ENCODE measurements around the gene EDIL3. TPM values are rescaled to one million over a fixed set of nuclear protein-coding genes. Genes with fewer than 3 reads are reported as not detected.

Gene EDIL3
- total and polyA plus RNA-seq, 9 of the 15 experiments (the other 6 are each of a cell fraction or from before 2014, with no cell fraction given): 0.09 TPM; not detected in 8

- no peak overlapping the region for H3K4me2 ChIP-seq (ENCODE audit: insufficient read depth, low read length)
- CTCF ChIA-PET (ENCODE audit: low intra/inter-chr PET ratio): no interaction called here
- ATAC-seq (no peak), FAIRE-seq (no peak), DNase-seq (ENCODE audit: extremely low read depth in 1 of 4, low spot score in 3 of 4) (no peak)
- intact Hi-C loops (cut with micrococcal nuclease) (no loop called here), in situ Hi-C loops (cut with MboI) (no loop called here)
- no peaks in the 10 kb centered on the region for H3K27me3 ChIP-seq (ENCODE audit: control insufficient read depth in 2 of 2, insufficient read depth in 2 of 2, low read length in 2 of 2)
- H3K9me3 ChIP-seq (replicated peaks; ENCODE audit: control insufficient read depth, insufficient read depth, low read depth, low read length): no peaks in the 10 kb centered on the region
- H3K4me1 ChIP-seq (replicated peaks in 1 of 2; ENCODE audit: control insufficient read depth in 2 of 2, insufficient read depth in 2 of 2, low read length in 2 of 2): no peaks in the 10 kb centered on the region
- H3K79me2 ChIP-seq (ENCODE audit: control insufficient read depth, insufficient read depth, low read length): no peaks in the 10 kb centered on the region
- no peak overlapping the region for H3K4me3 ChIP-seq
- POLR2A ChIA-PET: no interaction called here
- WGBS (ENCODE audit: insufficient coverage, low coverage, missing lambda C conversion rate): 8% methylated on average over 1 of the region's 1 CpG
- no peaks in the 10 kb centered on the region for H3K36me3 ChIP-seq (ENCODE audit: control insufficient read depth, insufficient read depth, low read length)
- H2AFZ ChIP-seq (ENCODE audit: low read depth, low read length): no peak overlapping the region
- no TSS peak for BruUV-seq (replicated peaks)
- H3K9ac ChIP-seq (ENCODE audit: insufficient read depth in 1 of 2, low read depth in 2 of 2, low read length in 2 of 2): no peak overlapping the region
- no peaks in the 10 kb centered on the region for H3K9me1 ChIP-seq (ENCODE audit: control insufficient read depth, insufficient read depth, low read length)
- H4K20me1 ChIP-seq (replicated peaks; ENCODE audit: control insufficient read depth, insufficient read depth, low read length): no peaks in the 10 kb centered on the region
- no peak overlapping the region for H3K27ac ChIP-seq (ENCODE audit: extremely low read depth, low read depth, low read length)
- no peak for TF ChIP-seq GATAD2B (IDR thresholded peaks at IDR 0.05; ENCODE audit: borderline replicate concordance)
- TF ChIP-seq BHLHE40 (IDR thresholded peaks at IDR 0.05; ENCODE audit: low read length): no peak
- TF ChIP-seq ZNF165 (CRISPR knock-in tag; IDR thresholded peaks at IDR 0.05; ENCODE audit: borderline replicate concordance): no peak
- TF ChIP-seq ETS2 (tag; IDR thresholded peaks at IDR 0.05; ENCODE audit: borderline replicate concordance, poor library complexity, severe bottlenecking): no peak
- TF ChIP-seq ZBTB26 (CRISPR knock-in tag; IDR thresholded peaks at IDR 0.05): no peak
- TF ChIP-seq ZNF277 (CRISPR knock-in tag; IDR thresholded peaks at IDR 0.05; ENCODE audit: borderline replicate concordance): no peak
- TF ChIP-seq ZBTB5 (IDR thresholded peaks at IDR 0.05): no peak
- TF ChIP-seq OTX1 (CRISPR knock-in tag; IDR thresholded peaks at IDR 0.05): no peak
- TF ChIP-seq ZNF445 (CRISPR knock-in tag; IDR thresholded peaks at IDR 0.05; ENCODE audit: low read depth): no peak
- no peak for TF ChIP-seq STAG1 (CRISPR knock-in tag; IDR thresholded peaks at IDR 0.05; ENCODE audit: borderline replicate concordance)
- no peak for TF ChIP-seq ZBTB33 (CRISPR knock-in tag; IDR thresholded peaks at IDR 0.05)
- TF ChIP-seq MAFF (IDR thresholded peaks at IDR 0.05; ENCODE audit: low read length): no peak
Measured at GRCh38 chr5:83957188-83957587, 427.5 kb downstream of the EDIL3 start.

Data from K562 (cell line).